ENCODE data around the gene SLC30A3. TPM values are rescaled to one million over a fixed set of nuclear protein-coding genes. Genes with fewer than 3 reads are reported as not detected.

Gene SLC30A3
- total RNA-seq, 1 experiment from 2014 or later, result not detected

GRCh38 chr2:27208486-27209050 is 54.3 kb downstream of the SLC30A3 start:
- TF ChIP-seq, protein P1, sequence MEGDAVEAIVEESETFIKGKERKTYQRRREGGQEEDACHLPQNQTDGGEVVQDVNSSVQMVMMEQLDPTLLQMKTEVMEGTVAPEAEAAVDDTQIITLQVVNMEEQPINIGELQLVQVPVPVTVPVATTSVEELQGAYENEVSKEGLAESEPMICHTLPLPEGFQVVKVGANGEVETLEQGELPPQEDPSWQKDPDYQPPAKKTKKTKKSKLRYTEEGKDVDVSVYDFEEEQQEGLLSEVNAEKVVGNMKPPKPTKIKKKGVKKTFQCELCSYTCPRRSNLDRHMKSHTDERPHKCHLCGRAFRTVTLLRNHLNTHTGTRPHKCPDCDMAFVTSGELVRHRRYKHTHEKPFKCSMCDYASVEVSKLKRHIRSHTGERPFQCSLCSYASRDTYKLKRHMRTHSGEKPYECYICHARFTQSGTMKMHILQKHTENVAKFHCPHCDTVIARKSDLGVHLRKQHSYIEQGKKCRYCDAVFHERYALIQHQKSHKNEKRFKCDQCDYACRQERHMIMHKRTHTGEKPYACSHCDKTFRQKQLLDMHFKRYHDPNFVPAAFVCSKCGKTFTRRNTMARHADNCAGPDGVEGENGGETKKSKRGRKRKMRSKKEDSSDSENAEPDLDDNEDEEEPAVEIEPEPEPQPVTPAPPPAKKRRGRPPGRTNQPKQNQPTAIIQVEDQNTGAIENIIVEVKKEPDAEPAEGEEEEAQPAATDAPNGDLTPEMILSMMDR (IDR thresholded peaks at IDR 0.05; ENCODE audit: unreplicated experiment), result no peak
- intact Hi-C loops (cut with micrococcal nuclease), result no loop called here
- ChIA-PET CTCF (no interaction called here), POLR2A (no interaction called here)
- Mint-ChIP-seq H3K36me3 (ENCODE audit: insufficient read depth, unreplicated experiment) (peaks cover 37% of the 10 kb centered on the region), H3K27ac (ENCODE audit: low read depth, unreplicated experiment) (no peak overlapping the region), H3K4me3 (ENCODE audit: unreplicated experiment) (no peak overlapping the region), H3K9me3 (ENCODE audit: unreplicated experiment) (no peaks in the 10 kb centered on the region), H3K27me3 (ENCODE audit: insufficient read depth, unreplicated experiment) (no peaks in the 10 kb centered on the region), H3K4me1 (ENCODE audit: insufficient read depth, unreplicated experiment) (peaks cover 14% of the 10 kb centered on the region)
- DNase-seq (ENCODE audit: unreplicated experiment), result no peak
- BruUV-seq (replicated peaks), result no TSS peak

DNA sequence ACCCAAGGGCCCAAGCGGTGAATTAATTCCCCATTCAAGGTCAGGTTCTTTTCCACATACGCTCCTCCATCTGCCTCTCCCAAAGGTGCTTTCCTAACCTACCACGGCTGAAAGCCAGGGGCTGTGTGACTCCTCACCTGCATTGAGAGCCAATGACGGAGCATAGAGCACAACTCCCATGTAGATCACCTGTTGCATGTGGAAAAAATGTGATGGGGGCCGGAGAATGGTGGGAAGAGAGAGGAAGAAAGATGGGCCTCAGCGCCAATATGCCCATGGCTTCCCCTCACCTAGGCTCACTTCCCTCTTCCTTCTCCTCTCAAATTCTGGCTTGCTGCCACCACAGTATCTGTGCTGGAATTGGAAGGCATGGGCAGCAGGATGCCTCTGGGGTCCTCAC is 56.5 kb downstream of the SLC30A3 start:
- ChIA-PET POLR2A (no interaction called here), CTCF (interaction anchor here (0.7 to 1.4 kb wide), 3 partner anchors 31 to 242 kb away, joined by 3 read pairs; no protein-coding TSS in a partner anchor)
- no peak overlapping the region for H3K27ac Mint-ChIP-seq (ENCODE audit: low read depth, unreplicated experiment)
- intact Hi-C loops (cut with micrococcal nuclease), result no loop called here
- H3K27me3 Mint-ChIP-seq (ENCODE audit: insufficient read depth, unreplicated experiment), result no peaks in the 10 kb centered on the region
- BruUV-seq (replicated peaks), result no TSS peak
- peaks cover 11% of the 10 kb centered on the region for H3K4me1 Mint-ChIP-seq (ENCODE audit: insufficient read depth, unreplicated experiment)
- H3K4me3 Mint-ChIP-seq (ENCODE audit: unreplicated experiment), result no peak overlapping the region
- peaks cover 47% of the 10 kb centered on the region for H3K36me3 Mint-ChIP-seq (ENCODE audit: insufficient read depth, unreplicated experiment)
- TF ChIP-seq, protein P1 (IDR thresholded peaks at IDR 0.05; ENCODE audit: unreplicated experiment), result no peak
- no peak for DNase-seq (ENCODE audit: unreplicated experiment)
- no peaks in the 10 kb centered on the region for H3K9me3 Mint-ChIP-seq (ENCODE audit: unreplicated experiment)

DNA sequence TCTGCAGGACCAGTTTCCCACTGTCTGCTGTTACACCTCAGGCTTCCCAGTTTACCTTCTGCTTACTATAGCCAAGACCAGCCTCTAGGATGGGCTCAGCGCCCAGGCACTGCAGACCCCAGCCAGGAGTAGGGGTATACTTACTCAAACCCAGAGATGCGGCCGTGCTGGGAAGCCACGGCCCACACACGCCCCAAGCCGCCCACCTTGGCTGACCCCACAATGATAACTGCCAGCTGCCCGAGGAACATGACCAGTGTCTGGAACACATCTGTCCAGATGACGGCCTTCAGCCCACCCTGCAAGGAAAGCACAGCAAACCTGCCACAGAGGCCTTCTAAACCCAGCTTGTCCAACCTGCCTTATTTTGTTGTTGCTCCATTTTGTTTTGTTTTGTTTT is 57.6 kb downstream of the SLC30A3 start:
- Mint-ChIP-seq H3K27me3 (ENCODE audit: insufficient read depth, unreplicated experiment) (no peaks in the 10 kb centered on the region), H3K27ac (ENCODE audit: low read depth, unreplicated experiment) (no peak overlapping the region), H3K36me3 (ENCODE audit: insufficient read depth, unreplicated experiment) (peaks cover 58% of the 10 kb centered on the region), H3K4me3 (ENCODE audit: unreplicated experiment) (no peak overlapping the region), H3K4me1 (ENCODE audit: insufficient read depth, unreplicated experiment) (peaks cover 11% of the 10 kb centered on the region), H3K9me3 (ENCODE audit: unreplicated experiment) (no peaks in the 10 kb centered on the region)
- ChIA-PET CTCF (interaction anchor here (1.4 kb wide), 1 partner anchor 241 kb away, joined by 3 read pairs; no protein-coding TSS in a partner anchor), POLR2A (no interaction called here)
- intact Hi-C loops (cut with micrococcal nuclease), result no loop called here
- DNase-seq (ENCODE audit: unreplicated experiment), result no peak
- TF ChIP-seq, protein P1 (IDR thresholded peaks at IDR 0.05; ENCODE audit: unreplicated experiment), result no peak
- BruUV-seq (replicated peaks), result no TSS peak

- CTCF ChIA-PET, result no interaction called here
- peaks cover 58% of the 10 kb centered on the region for H3K36me3 Mint-ChIP-seq (ENCODE audit: insufficient read depth, unreplicated experiment)
- H3K27ac Mint-ChIP-seq (ENCODE audit: low read depth, unreplicated experiment), result no peak overlapping the region
- BruUV-seq (replicated peaks), result no TSS peak
- H3K4me3 Mint-ChIP-seq (ENCODE audit: unreplicated experiment), result no peak overlapping the region
- TF ChIP-seq, protein P1 (IDR thresholded peaks at IDR 0.05; ENCODE audit: unreplicated experiment), result no peak
- H3K4me1 Mint-ChIP-seq (ENCODE audit: insufficient read depth, unreplicated experiment), result peaks cover 5% of the 10 kb centered on the region
- intact Hi-C loops (cut with micrococcal nuclease), result no loop called here
- DNase-seq (ENCODE audit: unreplicated experiment), result no peak
- H3K27me3 Mint-ChIP-seq (ENCODE audit: insufficient read depth, unreplicated experiment), result no peaks in the 10 kb centered on the region
- H3K9me3 Mint-ChIP-seq (ENCODE audit: unreplicated experiment), result no peaks in the 10 kb centered on the region
- POLR2A ChIA-PET, result no interaction called here
Observed at GRCh38 chr2:27204566-27204965, 58.3 kb downstream of the SLC30A3 start.
